HepG2 (cell line): ENCODE results near the gene TYMS.
A peak's percentile ranks its signal among the peaks of the same experiment; 100 is the strongest.

Experiments
- BRCA1 ChIP-seq: sonication (generic); formaldehyde crosslinking; IDR thresholded peaks from 2 replicates; pipeline ENCODE4 v1.4.0; 2020; ENCODE audit warnings: missing genetic modification reagents
- CTCF ChIP-seq: sonication (generic); formaldehyde crosslinking; IDR thresholded peaks from 2 replicates; pipeline ENCODE4 v1.5.0; 2020; ENCODE audit warnings: mild to moderate bottlenecking, missing genetic modification reagents, moderate library complexity
- EZH2 ChIP-seq: conservative IDR thresholded peaks from 2 replicates; pipeline ENCODE4 v1.6.1; 2012; ENCODE audit warnings: mild to moderate bottlenecking, low read depth, low read length, moderate library complexity
- TBX2 ChIP-seq: sonication (generic); formaldehyde crosslinking; IDR thresholded peaks from 2 replicates; pipeline ENCODE4 v1.5.0; 2020; ENCODE audit warnings: missing genetic modification reagents, mild to moderate bottlenecking, borderline replicate concordance
- ZNF580 ChIP-seq: IDR thresholded peaks from 2 replicates; pipeline ENCODE4 v1.6.1; 2016; ENCODE audit warnings: low read depth, borderline replicate concordance
- ZNF720 ChIP-seq: sonication (generic); formaldehyde crosslinking; IDR thresholded peaks from 2 replicates; pipeline ENCODE4 v1.4.0; 2020; ENCODE audit warnings: missing genetic modification reagents
- ZNF747 ChIP-seq: sonication (generic); formaldehyde crosslinking; IDR thresholded peaks from 2 replicates; pipeline ENCODE4 v1.8.1; 2023; ENCODE audit warnings: missing genetic modification reagents, mild to moderate bottlenecking, borderline replicate concordance

DNA sequence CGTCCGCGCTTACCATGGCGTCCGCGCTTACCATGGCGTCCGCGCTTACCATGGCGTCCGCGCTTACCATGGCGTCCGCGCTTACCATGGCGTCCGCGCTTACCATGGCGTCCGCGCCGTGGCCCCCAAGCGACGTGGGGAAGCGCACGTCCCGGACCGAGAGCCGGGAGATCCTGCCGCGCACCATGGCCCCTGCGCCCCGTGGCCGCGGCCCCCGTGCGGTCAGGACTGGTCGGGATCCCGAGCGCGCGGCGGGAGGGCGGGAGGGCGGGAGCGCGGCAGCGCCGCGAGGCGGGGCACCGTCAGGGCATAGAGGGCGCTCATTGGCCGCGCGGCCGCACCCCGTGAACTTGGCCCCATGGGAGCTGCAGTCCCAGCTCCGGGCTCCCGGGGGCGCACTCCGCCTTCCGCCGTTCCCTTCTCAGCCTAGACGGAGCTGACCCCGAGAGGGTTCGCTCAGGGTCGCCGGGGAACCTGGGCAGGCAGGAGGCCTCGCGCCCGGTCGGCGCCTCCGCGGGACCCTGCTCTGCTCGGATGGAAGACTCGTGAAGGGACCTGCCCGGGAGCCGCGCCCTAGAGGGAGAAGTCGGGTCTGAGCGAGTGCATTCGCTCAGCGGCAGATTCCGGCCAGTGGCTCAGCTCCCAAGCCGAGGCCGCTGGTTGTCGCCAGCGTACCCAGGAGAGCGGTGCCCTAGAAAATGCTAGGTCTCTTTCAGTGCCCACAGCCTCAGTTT lies 55.1 kb downstream of the TYMS start, which contains the start of gene ENOSF1:
- TF ChIP-seq CTCF (CRISPR knock-in tag) (peak; percentile 92), BRCA1 (CRISPR knock-in tag) (no peak), ZNF720 (CRISPR knock-in tag) (no peak), TBX2 (CRISPR knock-in tag) (peak; percentile 40; the same call in 1 of the 2 replicates), EZH2 (no peak), ZNF580 (no peak; the same call in 1 of the 2 replicates), ZNF747 (CRISPR knock-in tag) (peak; percentile 74)
